ENCODE measurements around the gene DCN.

The DCN gene

GRCh38 chr12:91142221-91142631 is 40.4 kb downstream of the DCN start:
- FAIRE-seq = no peak

GRCh38 chr12:91140026-91140931 is 42.3 kb downstream of the DCN start:
- FAIRE-seq = no peak
- no peak for DNase-seq (ENCODE audit: extremely low spot score, insufficient read length, low read depth)

More at GRCh38 chr12:91142221-91142631, 40.4 kb downstream of the DCN start:
- DNase-seq (ENCODE audit: extremely low spot score, insufficient read length, low read depth) = no peak

DNA sequence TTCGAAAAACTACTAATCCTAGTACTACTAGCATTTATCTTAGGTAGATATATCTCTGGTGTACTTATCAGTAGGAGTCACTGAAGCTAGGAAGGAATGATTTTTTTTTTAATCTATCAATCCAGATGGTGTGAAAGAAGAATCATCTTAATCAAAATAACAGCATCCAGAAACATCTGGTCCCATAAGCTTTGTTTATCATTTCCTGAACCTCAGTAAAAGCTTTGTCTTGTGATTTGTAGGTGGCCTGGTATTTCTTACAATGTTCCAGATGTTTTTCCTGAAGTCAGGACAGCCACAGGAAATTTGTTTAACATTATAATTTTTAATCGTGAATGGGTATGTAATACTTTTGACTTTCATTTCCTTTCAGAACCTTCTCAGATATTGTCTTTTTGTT is 43.3 kb downstream of the DCN start:
- no peak for DNase-seq (ENCODE audit: extremely low spot score, insufficient read length, low read depth)
- no peak for FAIRE-seq

GRCh38 chr12:91138337-91138920 is 44.2 kb downstream of the DCN start:
- DNase-seq (ENCODE audit: extremely low spot score, insufficient read length, low read depth) (no peak), FAIRE-seq (no peak)

GRCh38 chr12:91133871-91134270 is 48.7 kb downstream of the DCN start:
- FAIRE-seq (no peak), DNase-seq (ENCODE audit: extremely low spot score, insufficient read length, low read depth) (no peak)

DNA sequence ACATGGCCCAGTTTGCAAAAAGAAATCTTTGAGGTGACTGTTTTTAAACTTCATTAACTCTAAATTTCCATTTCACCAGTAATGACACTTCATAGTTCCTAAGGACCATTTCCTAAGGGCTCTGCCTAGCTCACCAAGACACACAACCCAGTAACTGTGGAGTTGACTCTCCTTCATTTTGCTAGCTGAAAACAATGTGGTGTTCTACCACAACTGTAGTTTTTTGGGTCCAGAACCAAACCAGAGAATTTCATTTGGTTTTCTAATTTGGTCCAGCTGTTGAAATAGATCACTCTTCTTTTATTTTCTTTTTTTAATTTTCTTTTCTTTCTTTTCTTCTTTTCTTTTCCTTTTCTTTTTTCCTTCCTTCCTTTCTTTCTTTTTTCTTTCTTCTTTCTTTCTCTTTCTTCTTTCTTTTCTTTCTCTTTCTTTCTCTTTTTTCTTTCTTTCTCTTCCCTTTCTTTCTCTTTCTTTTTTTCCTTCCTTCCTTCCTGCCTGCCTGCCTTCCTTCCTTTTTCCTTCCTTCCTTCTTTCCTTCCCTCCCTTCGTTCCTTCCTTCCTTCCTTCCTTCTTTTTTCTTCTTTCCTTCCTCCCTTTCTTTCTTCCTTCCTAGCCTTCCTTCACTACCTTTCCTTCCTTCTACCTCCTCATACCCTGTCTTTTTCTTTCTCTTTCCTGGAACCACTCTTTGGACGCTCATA is 52.8 kb downstream of the DCN start:
- DNase-seq (ENCODE audit: extremely low spot score, insufficient read length, low read depth) = no peak
- no peak for FAIRE-seq

GRCh38 chr12:91127751-91128150 is 54.9 kb downstream of the DCN start:
- DNase-seq (ENCODE audit: extremely low spot score, insufficient read length, low read depth) (no peak), FAIRE-seq (no peak)

GRCh38 chr12:91127306-91127705 is 55.3 kb downstream of the DCN start:
- DNase-seq (ENCODE audit: extremely low spot score, insufficient read length, low read depth) = no peak
- FAIRE-seq = no peak

- DNase-seq (ENCODE audit: extremely low spot score, insufficient read length, low read depth) (no peak), FAIRE-seq (no peak)
Measured at GRCh38 chr12:91126516-91126915, 56.1 kb downstream of the DCN start.

DNA sequence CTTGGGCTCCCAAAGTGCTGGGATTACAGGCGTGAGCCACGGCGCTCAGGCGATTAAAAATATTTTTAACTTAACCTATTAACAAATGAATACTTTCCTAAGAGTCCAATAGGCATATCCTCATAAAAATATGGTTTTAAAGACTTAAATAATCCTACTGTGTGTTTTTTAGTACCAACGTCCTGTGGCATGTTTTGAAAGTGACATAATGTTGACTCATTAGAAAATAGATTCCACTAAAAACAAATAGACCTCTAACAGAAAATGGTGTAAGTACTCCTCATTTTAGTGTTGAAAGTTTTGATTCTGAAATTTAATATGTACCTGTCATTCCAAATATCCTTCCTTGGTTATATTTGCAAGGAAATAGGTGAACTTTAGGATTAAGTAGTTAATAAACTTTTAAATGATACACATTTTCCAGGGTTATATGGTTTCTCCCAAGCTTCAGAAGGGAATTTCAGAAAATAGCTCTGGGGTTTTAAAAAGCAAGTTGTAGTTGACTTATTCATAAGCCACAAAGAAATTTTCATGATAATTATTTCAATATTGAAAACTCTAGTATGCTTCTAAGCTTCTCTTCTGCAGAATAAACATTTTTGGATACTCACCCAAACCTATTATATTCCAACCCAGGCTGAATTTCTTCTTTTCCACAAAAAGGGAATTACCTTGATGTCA is 59.2 kb downstream of the DCN start:
- DNase-seq (ENCODE audit: extremely low spot score, insufficient read length, low read depth) (no peak), FAIRE-seq (no peak)

DNA sequence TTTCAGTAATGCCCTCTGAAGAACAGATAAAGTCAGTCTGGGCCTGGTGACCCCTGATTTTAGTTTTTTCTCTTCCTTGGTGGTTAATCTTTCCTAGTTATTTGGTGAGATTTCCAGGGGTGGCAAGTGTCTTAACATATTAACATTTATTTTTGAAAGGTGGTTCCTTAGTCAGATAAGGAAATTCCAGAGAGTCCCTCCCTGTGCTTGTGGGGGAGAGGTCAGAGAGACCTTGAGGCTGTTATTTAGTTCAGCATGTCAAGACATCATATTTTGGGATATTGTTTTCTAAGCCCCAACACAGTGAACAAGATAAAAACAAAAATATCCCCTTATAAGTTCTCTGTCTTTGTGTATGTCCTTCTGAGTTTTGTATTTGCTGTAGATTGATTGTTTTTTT is 61.8 kb downstream of the DCN start:
- FAIRE-seq = no peak
- no peak for DNase-seq (ENCODE audit: extremely low spot score, insufficient read length, low read depth)

GRCh38 chr12:91119089-91119488 is 63.5 kb downstream of the DCN start:
- DNase-seq (ENCODE audit: extremely low spot score, insufficient read length, low read depth) = no peak
- no peak for FAIRE-seq

GRCh38 chr12:91113621-91114020 is 69.0 kb downstream of the DCN start:
- FAIRE-seq (no peak), DNase-seq (ENCODE audit: extremely low spot score, insufficient read length, low read depth) (no peak)

DNA sequence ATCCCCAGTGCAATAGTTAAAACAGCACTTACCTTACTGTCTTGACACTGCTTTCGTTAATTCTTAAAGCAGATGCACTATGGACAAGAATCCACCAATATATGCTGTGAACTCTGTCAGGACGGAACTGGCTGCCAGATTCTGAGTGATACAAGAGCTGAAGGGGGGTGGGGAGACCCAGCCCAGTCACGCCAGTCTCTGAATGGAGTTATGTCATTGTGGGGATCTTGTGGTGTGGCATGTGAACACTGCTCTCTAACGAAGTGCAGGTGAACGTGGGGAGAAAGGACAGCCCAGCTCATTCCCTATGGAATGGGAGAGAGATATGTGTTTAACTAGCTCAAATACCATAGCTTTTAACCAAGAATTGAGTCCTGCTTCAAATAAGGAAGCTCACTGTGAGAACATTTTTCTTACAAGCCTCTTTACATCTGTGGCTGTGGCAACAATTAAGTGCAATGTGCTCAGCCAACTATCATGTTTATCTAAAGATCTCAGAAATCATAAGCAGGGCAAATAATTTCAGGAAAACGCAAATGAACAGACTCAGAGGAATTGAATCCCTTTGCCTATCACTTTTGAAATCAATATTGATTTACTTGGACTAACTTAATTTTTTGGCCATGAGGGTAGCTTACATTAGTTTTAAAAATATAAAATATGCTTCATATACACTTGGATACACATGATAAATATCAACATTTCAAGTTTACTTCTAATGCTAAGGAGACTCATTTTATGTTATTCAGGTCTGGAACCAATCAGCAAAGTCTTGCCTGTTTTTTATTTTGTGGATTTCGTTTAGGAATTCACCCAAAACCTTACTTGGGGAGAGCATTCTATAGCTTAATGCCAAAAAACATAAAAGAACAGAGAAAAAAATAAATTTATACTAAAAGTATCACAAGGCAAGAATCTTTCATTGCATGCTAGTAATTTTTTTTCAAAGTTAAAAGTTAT is 71.0 kb downstream of the DCN start, which contains the start of gene LUM:
Gene LUM, minus strand, starts transcription at position 129 of the 960 bp plus-strand sequence. CDS start 2,515 bp downstream, outside the sequence.
- DNase-seq (ENCODE audit: extremely low spot score, insufficient read length, low read depth) (no peak), FAIRE-seq (no peak)

- no peak for FAIRE-seq
- no peak for DNase-seq (ENCODE audit: extremely low spot score, insufficient read length, low read depth)
Measured at GRCh38 chr12:91110311-91110924, 72.2 kb downstream of the DCN start.

DNA sequence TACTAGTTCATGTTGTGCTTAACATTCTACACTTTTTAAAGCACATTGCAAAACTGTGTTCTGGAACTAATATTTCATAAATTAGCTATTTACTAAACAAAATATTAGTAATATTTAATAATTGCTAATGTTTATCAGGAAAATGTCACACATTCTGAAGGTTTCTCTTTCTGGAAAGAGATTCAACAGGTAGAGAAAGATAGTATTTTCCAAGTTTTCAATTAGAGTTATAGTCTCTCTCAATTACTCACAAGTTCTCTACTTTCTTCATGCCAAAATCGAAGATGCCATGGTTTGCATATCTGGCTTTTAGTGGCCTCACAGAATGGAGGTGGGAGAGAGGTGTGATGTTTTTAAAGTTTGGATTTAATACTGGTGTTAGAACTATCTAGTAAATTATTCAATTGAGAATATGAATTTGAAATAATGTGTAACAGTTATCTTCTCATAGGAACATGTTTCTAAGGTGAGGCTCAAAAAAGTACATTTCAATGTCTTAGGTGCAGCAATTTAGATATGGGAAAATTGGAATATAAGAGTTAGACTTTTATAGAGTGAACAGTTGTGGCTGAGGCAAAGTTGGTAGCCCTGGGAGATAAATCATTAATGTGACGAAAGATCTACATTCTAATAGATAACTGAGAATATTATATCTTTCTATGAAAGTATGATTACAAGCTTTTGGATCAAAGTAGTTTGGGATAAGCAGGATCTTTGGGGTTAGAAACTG is 72.9 kb downstream of the DCN start:
- FAIRE-seq (no peak), DNase-seq (ENCODE audit: extremely low spot score, insufficient read length, low read depth) (no peak)

DNA sequence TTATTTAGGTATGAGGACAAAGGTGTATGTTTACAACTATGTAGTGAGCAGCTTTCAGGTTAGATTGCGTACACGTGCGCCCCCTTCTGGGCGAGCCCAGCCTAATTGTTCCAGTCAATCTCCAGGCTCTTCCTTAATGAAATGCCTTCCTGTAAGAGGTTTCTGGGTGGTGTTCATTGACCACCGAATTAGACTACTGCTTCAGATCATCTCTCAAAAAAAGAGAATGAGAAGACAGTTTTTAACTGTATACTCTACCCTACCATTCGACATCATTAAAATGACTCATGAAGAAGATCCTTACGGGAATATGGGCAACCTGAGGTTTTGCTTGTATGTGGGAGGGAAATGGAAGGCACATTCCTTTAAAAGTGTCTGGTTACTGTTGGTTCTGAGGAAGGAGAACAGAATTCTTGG is 73.5 kb downstream of the DCN start:
- no peak for DNase-seq (ENCODE audit: extremely low spot score, insufficient read length, low read depth)

DNA sequence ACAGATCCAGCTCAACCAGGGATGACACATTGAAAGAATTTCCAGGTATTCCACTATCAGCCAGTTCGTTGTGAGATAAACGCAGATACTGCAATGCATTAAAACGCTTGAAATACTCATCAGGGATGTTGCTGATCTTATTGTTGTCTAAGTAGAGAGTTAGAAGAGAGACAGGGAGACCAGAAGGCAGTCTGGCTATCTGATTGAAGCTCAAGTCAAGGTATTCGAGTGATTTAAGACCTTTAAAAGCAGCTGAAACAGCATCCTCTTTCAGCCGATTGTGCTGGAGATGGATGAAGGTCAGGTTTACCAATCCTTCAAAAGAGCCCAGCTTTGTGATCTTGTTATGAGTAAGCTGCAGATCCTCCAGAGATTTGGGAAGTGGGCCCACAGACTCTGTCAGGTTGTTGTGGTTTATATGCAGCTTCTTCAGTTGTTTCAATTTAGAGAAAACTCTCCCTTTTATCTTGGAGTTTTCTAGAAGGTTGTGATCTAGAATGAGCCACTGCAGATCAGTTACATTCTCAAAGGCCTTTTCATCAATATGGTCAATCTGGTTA is 74.3 kb downstream of the DCN start:
- no peak for FAIRE-seq

More for the DNA sequence above, 73.5 kb downstream of the DCN start:
- FAIRE-seq = peak; percentile 82

More for the DNA sequence above, 74.3 kb downstream of the DCN start:
- no peak for DNase-seq (ENCODE audit: extremely low spot score, insufficient read length, low read depth)

Measured in GM18507 (cell line).